Nephron (organoid): ENCODE results near the gene SSU72.
A peak's percentile ranks its signal among the peaks of the same experiment; 100 is the strongest.
"Not testable (repeated sequence)": the region's sequence is repeated elsewhere in the genome, so short reads cannot be mapped to it uniquely, and the experiment has no call there.

Source experiments
- H3K27ac Mint-ChIP-seq, 3 experiments: 2 replicates each; pipeline ENCODE4 v1.8.0; 2020; ENCODE audit warnings: mixed read lengths in 3 of 3, mild to moderate bottlenecking in 2 of 3, moderate library complexity in 1 of 3
- H3K27me3 Mint-ChIP-seq: 2 replicates; pipeline ENCODE4 v1.8.0; 2021; ENCODE audit warnings: low read depth, mild to moderate bottlenecking, moderate library complexity, mixed read lengths
- H3K36me3 Mint-ChIP-seq: 2 replicates; pipeline ENCODE4 v1.8.0; 2020; ENCODE audit warnings: low read depth, mixed read lengths
- H3K4me1 Mint-ChIP-seq: 2 replicates; pipeline ENCODE4 v1.8.0; 2020; ENCODE audit warnings: mixed read lengths
- H3K4me3 Mint-ChIP-seq, 3 experiments: 2 replicates each; pipeline ENCODE4 v1.8.0; 2020; ENCODE audit warnings: mild to moderate bottlenecking in 3 of 3, mixed read lengths in 3 of 3, moderate library complexity in 2 of 3
- H3K9me3 Mint-ChIP-seq: 2 replicates; pipeline ENCODE4 v1.8.0; 2020; ENCODE audit warnings: mixed read lengths
- TF ChIP-seq, protein P1 (sequence below), 3 experiments: fragments of 200-600 bp; sonication (generic); IDR thresholded peaks; one replicate each; pipeline ENCODE4 v1.5.0; 2021; ENCODE audit warnings: antibody characterized with exemption in 3 of 3; ENCODE audit not compliant: unreplicated experiment in 3 of 3

Gene SSU72

DNA sequence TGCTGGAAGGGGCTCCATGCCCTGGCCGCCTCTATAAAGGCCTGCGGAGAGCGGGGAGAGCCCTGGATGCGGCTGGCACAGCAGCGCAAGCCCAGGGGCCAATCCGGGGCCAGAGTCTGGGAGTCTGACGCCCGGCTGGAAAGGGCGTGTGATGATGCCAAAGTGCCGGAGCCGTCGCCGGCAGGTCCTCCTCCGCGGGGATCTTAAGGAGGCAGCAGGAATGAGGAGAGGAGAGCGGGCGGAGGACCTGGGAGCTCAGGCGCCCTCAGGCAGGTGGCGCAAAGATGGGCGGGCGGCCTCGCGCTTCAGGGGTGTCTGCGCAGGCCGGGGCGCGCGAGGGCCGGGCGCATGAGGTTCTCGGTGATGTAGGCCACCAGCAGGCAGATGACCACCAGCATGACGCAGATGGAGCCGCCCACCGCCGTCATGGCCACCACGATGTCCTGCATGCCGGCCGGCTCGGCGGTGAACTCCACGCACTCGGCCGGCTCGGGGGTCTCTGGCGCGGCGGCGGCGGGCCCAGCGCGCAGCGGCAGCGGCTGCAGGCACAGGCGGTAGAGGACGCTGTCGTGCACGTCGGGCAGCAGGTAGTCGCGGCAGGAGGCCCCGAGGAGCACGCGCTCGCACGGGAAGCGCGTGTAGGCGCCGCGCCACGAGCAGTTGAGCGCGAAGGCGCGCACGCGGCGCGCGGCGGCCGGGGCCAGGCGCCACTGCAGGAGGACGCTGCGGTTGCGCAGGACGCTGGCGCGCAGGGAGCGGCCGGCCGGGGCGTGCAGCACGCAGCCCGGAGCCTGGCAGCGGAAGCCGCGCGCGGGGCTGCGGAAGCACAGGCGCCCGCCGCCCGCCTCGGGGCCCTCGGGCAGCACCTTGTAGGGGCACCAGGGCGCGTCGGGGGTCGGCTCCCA, 24.6 kb upstream of the SSU72 start:
- peaks cover 48% of the 10 kb centered on the region for H3K27me3 Mint-ChIP-seq

GRCh38 chr1:1598720-1599029, 24.0 kb upstream of the SSU72 start:
- Mint-ChIP-seq H3K9me3 (no peaks in the 10 kb centered on the region), H3K4me1 (no peaks in the 10 kb centered on the region), H3K4me3 (peak overlapping the region; percentile 79 to 85 (median 81)), H3K36me3 (no peaks in the 10 kb centered on the region), H3K27ac (no peak overlapping the region), H3K27me3 (peaks cover 46% of the 10 kb centered on the region)
- TF ChIP-seq, protein P1, sequence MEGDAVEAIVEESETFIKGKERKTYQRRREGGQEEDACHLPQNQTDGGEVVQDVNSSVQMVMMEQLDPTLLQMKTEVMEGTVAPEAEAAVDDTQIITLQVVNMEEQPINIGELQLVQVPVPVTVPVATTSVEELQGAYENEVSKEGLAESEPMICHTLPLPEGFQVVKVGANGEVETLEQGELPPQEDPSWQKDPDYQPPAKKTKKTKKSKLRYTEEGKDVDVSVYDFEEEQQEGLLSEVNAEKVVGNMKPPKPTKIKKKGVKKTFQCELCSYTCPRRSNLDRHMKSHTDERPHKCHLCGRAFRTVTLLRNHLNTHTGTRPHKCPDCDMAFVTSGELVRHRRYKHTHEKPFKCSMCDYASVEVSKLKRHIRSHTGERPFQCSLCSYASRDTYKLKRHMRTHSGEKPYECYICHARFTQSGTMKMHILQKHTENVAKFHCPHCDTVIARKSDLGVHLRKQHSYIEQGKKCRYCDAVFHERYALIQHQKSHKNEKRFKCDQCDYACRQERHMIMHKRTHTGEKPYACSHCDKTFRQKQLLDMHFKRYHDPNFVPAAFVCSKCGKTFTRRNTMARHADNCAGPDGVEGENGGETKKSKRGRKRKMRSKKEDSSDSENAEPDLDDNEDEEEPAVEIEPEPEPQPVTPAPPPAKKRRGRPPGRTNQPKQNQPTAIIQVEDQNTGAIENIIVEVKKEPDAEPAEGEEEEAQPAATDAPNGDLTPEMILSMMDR (IDR thresholded peaks at IDR 0.05; ENCODE audit: unreplicated experiment in 3 of 3): no peak

More for the DNA sequence above, 24.6 kb upstream of the SSU72 start:
- Mint-ChIP-seq H3K4me1 (no peaks in the 10 kb centered on the region), H3K36me3 (no peaks in the 10 kb centered on the region), H3K9me3 (no peaks in the 10 kb centered on the region), H3K4me3 (peak overlapping the region; percentile 79 to 85 (median 81)), H3K27ac (no peak overlapping the region)
- TF ChIP-seq, protein P1 (IDR thresholded peaks at IDR 0.05; ENCODE audit: unreplicated experiment in 3 of 3): peak in 1 of 3 experiments; percentile 25

DNA sequence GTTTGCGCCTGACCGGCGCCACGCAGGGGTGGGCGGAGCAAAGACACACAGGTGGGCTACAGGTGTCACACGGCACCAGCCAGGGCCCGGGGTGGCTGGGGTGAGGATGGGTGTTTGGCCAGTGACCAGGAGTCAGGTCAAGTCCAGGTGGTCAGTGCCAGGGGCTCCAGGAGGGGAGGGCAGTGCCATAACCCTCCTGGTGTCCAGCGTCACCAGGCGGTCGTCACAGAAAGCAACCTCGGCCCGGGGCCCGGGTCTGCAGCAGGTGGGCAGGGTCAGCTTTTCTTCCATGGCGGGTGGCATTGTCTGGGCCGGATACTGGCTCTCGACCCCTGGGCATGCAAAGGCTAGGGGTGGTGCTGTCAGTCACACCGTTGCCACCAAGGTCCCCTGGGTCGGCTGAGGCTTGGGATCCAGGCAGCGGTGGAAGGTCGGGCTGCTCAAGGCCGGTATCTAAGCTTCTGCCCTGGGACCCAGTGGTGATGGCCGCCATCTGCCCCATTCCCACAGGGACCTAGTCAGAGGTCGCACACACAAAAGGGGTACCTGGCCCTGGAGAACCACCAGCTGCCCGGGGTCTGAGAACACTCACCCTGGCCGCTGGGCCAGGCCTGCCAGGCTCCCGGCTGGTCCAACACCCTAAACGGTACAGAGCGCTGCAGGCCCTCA, 23.5 kb upstream of the SSU72 start:
- H3K9me3 Mint-ChIP-seq: no peaks in the 10 kb centered on the region
- H3K36me3 Mint-ChIP-seq: no peaks in the 10 kb centered on the region
- TF ChIP-seq, protein P1 (IDR thresholded peaks at IDR 0.05; ENCODE audit: unreplicated experiment in 3 of 3): no peak
- H3K27ac Mint-ChIP-seq: no peak overlapping the region
- no peaks in the 10 kb centered on the region for H3K4me1 Mint-ChIP-seq
- peak overlapping the region; percentile 79 to 85 (median 81) for H3K4me3 Mint-ChIP-seq
- H3K27me3 Mint-ChIP-seq: peaks cover 44% of the 10 kb centered on the region

- Mint-ChIP-seq H3K36me3 (no peaks in the 10 kb centered on the region), H3K9me3 (no peaks in the 10 kb centered on the region), H3K4me1 (no peaks in the 10 kb centered on the region), H3K4me3 (peak overlapping the region; percentile 68 to 77 (median 71)), H3K27me3 (peaks cover 36% of the 10 kb centered on the region), H3K27ac (no peak overlapping the region)
- TF ChIP-seq, protein P1 (IDR thresholded peaks at IDR 0.05; ENCODE audit: unreplicated experiment in 3 of 3): peak; percentile 24 to 45 (median 33)
These were observed 22.7 kb upstream of the SSU72 start for GRCh38 chr1:1597275-1597930.

DNA sequence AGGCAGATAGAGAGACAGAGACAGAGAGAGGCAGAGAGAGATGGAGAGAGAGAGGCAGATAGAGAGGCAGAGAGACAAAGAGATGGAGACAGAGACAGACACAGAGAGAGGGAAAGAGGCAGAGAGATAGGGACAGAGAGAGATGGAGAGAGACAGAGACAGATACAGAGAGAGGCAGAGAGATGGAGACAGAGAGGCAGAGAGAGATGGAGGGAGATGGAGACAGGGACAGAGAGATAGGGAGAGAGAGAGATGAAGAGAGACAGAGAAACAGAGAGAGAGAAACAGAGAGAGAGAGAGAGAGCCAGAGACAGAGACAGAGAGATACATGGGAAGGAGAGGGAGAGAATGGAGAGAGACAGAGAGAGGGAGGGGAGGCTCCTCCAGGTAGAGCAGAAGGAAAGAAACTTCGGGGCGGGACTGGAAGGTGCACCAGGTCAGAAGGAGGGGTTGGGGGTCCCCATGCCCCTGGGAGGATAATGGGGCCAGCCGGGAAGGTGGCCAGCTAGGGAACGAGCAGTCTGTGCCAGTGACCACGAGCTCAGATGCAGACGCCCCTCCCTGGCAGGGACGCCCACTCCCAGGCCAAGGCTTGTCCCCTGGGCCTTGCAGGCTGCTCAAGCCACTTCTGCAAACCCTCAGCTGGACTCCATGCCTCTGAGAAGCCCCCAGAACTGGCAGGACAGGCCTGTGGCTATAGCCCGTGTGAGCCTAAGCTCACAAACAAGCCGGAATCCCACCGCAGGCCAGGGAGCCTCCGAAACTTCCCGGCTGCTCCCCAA, 22.0 kb upstream of the SSU72 start:
- Mint-ChIP-seq H3K36me3 (no peaks in the 10 kb centered on the region), H3K4me1 (no peaks in the 10 kb centered on the region), H3K4me3 (peak overlapping the region in 1 of 3 experiments; percentile 19), H3K27me3 (peaks cover 29% of the 10 kb centered on the region), H3K9me3 (no peaks in the 10 kb centered on the region), H3K27ac (no peak overlapping the region)
- TF ChIP-seq, protein P1 (IDR thresholded peaks at IDR 0.05; ENCODE audit: unreplicated experiment in 3 of 3): no peak

DNA sequence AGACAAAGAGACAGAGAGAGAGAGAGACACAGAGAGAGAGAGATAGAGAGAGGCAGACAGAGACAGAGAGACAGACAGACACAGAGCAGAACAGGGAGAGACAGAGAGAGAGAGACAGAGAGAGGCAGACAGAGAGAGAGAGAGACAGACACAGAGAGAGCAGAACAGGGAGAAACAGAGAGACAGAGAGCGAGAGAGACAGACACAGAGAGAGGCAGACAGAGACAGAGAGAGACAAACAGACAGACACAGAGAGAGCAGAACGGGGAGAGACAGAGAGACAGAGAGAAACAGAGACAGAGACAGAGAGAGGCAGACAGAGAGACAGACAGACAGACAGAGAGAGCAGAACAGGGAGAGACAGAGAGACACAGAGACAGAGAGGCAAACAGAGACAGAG, 20.7 kb upstream of the SSU72 start:
- not testable (repeated sequence) for H3K27ac Mint-ChIP-seq, H3K4me1 Mint-ChIP-seq, H3K9me3 Mint-ChIP-seq, H3K4me3 Mint-ChIP-seq, H3K36me3 Mint-ChIP-seq
- H3K27me3 Mint-ChIP-seq: peaks cover 20% of the 10 kb centered on the region
